Transverse colon (tissue), 4 donors: ENCODE measurements around the gene MT1E.

ENCODE experiments used
- POLR2A ChIP-seq: fragments of 450-650 bp; IDR thresholded peaks from one replicate; pipeline ENCODE4 v1.6.1; 2016; ENCODE audit warnings: antibody characterized with exemption, mild to moderate bottlenecking, moderate library complexity
- POLR2AphosphoS5 ChIP-seq, 3 donors: sonication (generic); formaldehyde crosslinking; IDR thresholded peaks; one replicate each; pipeline ENCODE4 v1.6.1; 2016; ENCODE audit warnings: antibody characterized with exemption in 3 of 3
- TF ChIP-seq, protein P1 (sequence below), 5 experiments: fragments of 200-600 bp in 3 of 5; fragments of 450-650 bp in 2 of 5; sonication (generic) in 3 of 5; IDR thresholded peaks; 1 replicate in 2 of 5; 2 replicates in 3 of 5; pipeline ENCODE4 v1.5.1; 2016 to 2017; ENCODE audit warnings: antibody characterized with exemption in 5 of 5, inconsistent platforms in 3 of 5, mild to moderate bottlenecking in 2 of 5, moderate library complexity in 1 of 5

DNA sequence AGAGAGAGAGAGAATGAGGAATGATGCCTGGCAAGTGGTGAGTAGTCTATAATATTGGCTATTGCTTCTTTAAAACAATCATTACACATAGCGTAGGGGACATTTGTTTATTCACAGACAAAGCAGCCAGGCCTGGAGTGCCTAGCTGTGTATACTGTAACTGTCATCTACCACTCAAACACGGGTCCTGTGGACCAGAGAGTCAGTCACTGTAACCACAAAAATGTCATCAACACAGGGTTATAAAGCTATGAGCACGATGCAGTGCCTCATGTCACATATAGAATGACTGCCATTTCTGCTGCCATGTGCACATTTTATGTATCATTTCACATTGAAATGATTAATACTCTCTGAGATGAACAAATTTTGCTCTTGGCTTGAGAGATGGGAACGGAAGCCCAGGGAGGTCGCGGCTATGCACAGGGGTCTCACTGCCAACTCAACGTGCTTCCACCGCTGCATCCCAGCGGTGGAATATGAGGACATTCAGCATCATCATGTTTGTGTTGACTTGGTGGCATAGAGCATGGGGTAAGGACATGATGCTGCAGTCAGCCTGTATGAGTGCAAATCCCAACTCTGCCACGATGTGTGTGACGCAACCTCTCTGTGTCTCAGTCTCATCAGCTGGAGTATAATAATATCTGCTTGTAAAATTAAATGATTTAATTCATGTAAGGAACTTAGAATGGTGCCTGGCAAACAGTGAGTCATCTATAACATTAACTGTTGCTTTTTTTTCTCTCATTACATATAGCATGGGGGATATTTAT is 47.4 kb downstream of the MT1E start:
- TF ChIP-seq, protein P1, sequence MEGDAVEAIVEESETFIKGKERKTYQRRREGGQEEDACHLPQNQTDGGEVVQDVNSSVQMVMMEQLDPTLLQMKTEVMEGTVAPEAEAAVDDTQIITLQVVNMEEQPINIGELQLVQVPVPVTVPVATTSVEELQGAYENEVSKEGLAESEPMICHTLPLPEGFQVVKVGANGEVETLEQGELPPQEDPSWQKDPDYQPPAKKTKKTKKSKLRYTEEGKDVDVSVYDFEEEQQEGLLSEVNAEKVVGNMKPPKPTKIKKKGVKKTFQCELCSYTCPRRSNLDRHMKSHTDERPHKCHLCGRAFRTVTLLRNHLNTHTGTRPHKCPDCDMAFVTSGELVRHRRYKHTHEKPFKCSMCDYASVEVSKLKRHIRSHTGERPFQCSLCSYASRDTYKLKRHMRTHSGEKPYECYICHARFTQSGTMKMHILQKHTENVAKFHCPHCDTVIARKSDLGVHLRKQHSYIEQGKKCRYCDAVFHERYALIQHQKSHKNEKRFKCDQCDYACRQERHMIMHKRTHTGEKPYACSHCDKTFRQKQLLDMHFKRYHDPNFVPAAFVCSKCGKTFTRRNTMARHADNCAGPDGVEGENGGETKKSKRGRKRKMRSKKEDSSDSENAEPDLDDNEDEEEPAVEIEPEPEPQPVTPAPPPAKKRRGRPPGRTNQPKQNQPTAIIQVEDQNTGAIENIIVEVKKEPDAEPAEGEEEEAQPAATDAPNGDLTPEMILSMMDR (IDR thresholded peaks at IDR 0.05) = no peak
- TF ChIP-seq POLR2A (no peak), POLR2AphosphoS5 (IDR thresholded peaks at IDR 0.05) (no peak)
